Measurements from ENCODE around the gene HOGA1. TPM values are rescaled to one million over a fixed set of nuclear protein-coding genes. Genes with fewer than 3 reads are reported as not detected.

Gene HOGA1
- total RNA-seq, 1 donor from 2014 or later, result not detected

Other genes with a start within 250 kb of the HOGA1 start
- 10.8 and 11.2 TPM in 2 replicates for gene FRAT2, start 249.7 kb upstream of the HOGA1 start, total RNA-seq
- gene RRP12, start 183.0 kb upstream of the HOGA1 start, total RNA-seq, result 99.9 and 104 TPM in 2 replicates
- gene PGAM1, start 158.2 kb upstream of the HOGA1 start, total RNA-seq, result 967 and 979 TPM in 2 replicates
- gene EXOSC1, start 138.4 kb upstream of the HOGA1 start, total RNA-seq, result 55.3 and 57.1 TPM in 2 replicates
- 48.3 and 48.8 TPM in 2 replicates for gene ZDHHC16, start 138.2 kb upstream of the HOGA1 start, total RNA-seq
- gene MMS19, start 86.0 kb upstream of the HOGA1 start, total RNA-seq, result 91.8 and 93.2 TPM in 2 replicates
- gene UBTD1, start 85.5 kb upstream of the HOGA1 start, total RNA-seq, result 1.7 and 1.8 TPM in 2 replicates
- not detected in 2 replicates for gene ANKRD2, start 11.6 kb upstream of the HOGA1 start, total RNA-seq
- not detected in 2 replicates for gene C10orf62, start 5.3 kb downstream of the HOGA1 start, total RNA-seq
- 1.9 TPM in 2 replicates for gene MORN4, start 49.1 kb downstream of the HOGA1 start, total RNA-seq
- gene PI4K2A, start 56.3 kb downstream of the HOGA1 start, total RNA-seq, result 19.3 and 19.7 TPM in 2 replicates
- 0.66 and 0.93 TPM in 2 replicates for gene AVPI1, start 102.9 kb downstream of the HOGA1 start, total RNA-seq
- 3.0 and 3.4 TPM in 2 replicates for gene MARVELD1, start 129.3 kb downstream of the HOGA1 start, total RNA-seq
- gene ZFYVE27, start 152.7 kb downstream of the HOGA1 start, total RNA-seq, result 41.7 and 42.5 TPM in 2 replicates
- gene SFRP5, start 187.6 kb downstream of the HOGA1 start, total RNA-seq, result not detected in 2 replicates